ENCODE results near the gene MSANTD2. TPM values are rescaled to one million over a fixed set of nuclear protein-coding genes. Genes with fewer than 3 reads are reported as not detected.

Gene MSANTD2
- total RNA-seq, 4 donors from 2014 or later = 19.8 to 32.8 (median 23.5) TPM

- H3K4me3 ChIP-seq = peak overlapping the region; percentile 19 to 55 (median 33)
- no peaks in the 10 kb centered on the region for H3K36me3 ChIP-seq
- peak overlapping the region in 3 of 4 donors; percentile 3 to 79 (median 72) for H3K27ac ChIP-seq
- WGBS, 2 donors = 5 to 7% methylated on average over 40 to 50 of the region's 53 CpGs
- peak in 1 of 2 donors; percentile 59 for DNase-seq (ENCODE audit: low spot score in 2 of 2)
- peaks cover 0 to 96% of the 10 kb centered on the region in 2 donors for H3K27me3 ChIP-seq
- H3K9me3 ChIP-seq = no peaks in the 10 kb centered on the region
- peaks cover 0 to 51% (median 33%) of the 10 kb centered on the region in 4 donors for H3K4me1 ChIP-seq
- TF ChIP-seq POLR2A (IDR thresholded peaks at IDR 0.05) = no peak
- TF ChIP-seq EP300 (IDR thresholded peaks at IDR 0.05) = peak in 1 of 2 donors; percentile 15
- peak; percentile 59 to 78 (median 68) for TF ChIP-seq CTCF (IDR thresholded peaks at IDR 0.05)
These were observed 41.6 kb downstream of the MSANTD2 start for GRCh38 chr11:124758355-124759265.

GRCh38 chr11:124757320-124757719, 42.9 kb downstream of the MSANTD2 start:
- no peak overlapping the region for H3K4me3 ChIP-seq
- H3K36me3 ChIP-seq = no peaks in the 10 kb centered on the region
- DNase-seq (ENCODE audit: low spot score in 2 of 2) = no peak
- no peaks in the 10 kb centered on the region for H3K9me3 ChIP-seq
- H3K27ac ChIP-seq = no peak overlapping the region
- WGBS, 2 donors = 48 to 54% methylated on average over 3 of the region's 3 CpGs
- TF ChIP-seq EP300 (IDR thresholded peaks at IDR 0.05) (no peak), CTCF (IDR thresholded peaks at IDR 0.05) (no peak), POLR2A (IDR thresholded peaks at IDR 0.05) (no peak)
- H3K4me1 ChIP-seq = peaks cover 0 to 38% (median 27%) of the 10 kb centered on the region in 4 donors
- H3K27me3 ChIP-seq = peaks cover 0 to 96% of the 10 kb centered on the region in 2 donors

GRCh38 chr11:124756753-124757227, 43.4 kb downstream of the MSANTD2 start:
- H3K36me3 ChIP-seq = no peaks in the 10 kb centered on the region
- peaks cover 0 to 38% (median 27%) of the 10 kb centered on the region in 4 donors for H3K4me1 ChIP-seq
- no peak overlapping the region for H3K27ac ChIP-seq
- WGBS, 2 donors = 32 to 33% methylated on average over 6 of the region's 6 CpGs
- no peak overlapping the region for H3K4me3 ChIP-seq
- no peaks in the 10 kb centered on the region for H3K9me3 ChIP-seq
- TF ChIP-seq EP300 (IDR thresholded peaks at IDR 0.05) (no peak), POLR2A (IDR thresholded peaks at IDR 0.05) (no peak), CTCF (IDR thresholded peaks at IDR 0.05) (no peak)
- peaks cover 0 to 97% of the 10 kb centered on the region in 2 donors for H3K27me3 ChIP-seq
- DNase-seq (ENCODE audit: low spot score in 2 of 2) = no peak

- no peak for DNase-seq (ENCODE audit: low spot score in 2 of 2)
- peaks cover 0 to 42% (median 27%) of the 10 kb centered on the region in 4 donors for H3K4me1 ChIP-seq
- no peaks in the 10 kb centered on the region for H3K36me3 ChIP-seq
- no peak overlapping the region for H3K27ac ChIP-seq
- no peaks in the 10 kb centered on the region for H3K9me3 ChIP-seq
- H3K4me3 ChIP-seq = no peak overlapping the region
- H3K27me3 ChIP-seq = peaks cover 0 to 97% of the 10 kb centered on the region in 2 donors
- TF ChIP-seq CTCF (IDR thresholded peaks at IDR 0.05) (no peak), POLR2A (IDR thresholded peaks at IDR 0.05) (no peak), EP300 (IDR thresholded peaks at IDR 0.05) (no peak)
- WGBS, 2 donors = 26 to 31% methylated on average over 9 of the region's 9 CpGs
These were observed 44.0 kb downstream of the MSANTD2 start for GRCh38 chr11:124756033-124756752.
